ENCODE results near the gene VASH2.

The VASH2 gene

GRCh38 chr1:212930986-212931678 lies 19.2 kb upstream of the VASH2 start:
- no peak for DNase-seq

GRCh38 chr1:212933815-212934471 lies 16.4 kb upstream of the VASH2 start:
- DNase-seq, result no peak

- no peak for DNase-seq
These were observed 14.9 kb upstream of the VASH2 start for GRCh38 chr1:212935387-212935981.

- DNase-seq, result no peak
These were observed 13.3 kb upstream of the VASH2 start for GRCh38 chr1:212937034-212937433.

- DNase-seq, result no peak
These were observed 11.5 kb upstream of the VASH2 start for GRCh38 chr1:212938846-212939245.

GRCh38 chr1:212941452-212941851 lies 8.9 kb upstream of the VASH2 start:
- no peak for DNase-seq

- no peak for DNase-seq
These were observed 7.5 kb upstream of the VASH2 start for GRCh38 chr1:212942679-212943392.

GRCh38 chr1:212943393-212943710 lies 7.0 kb upstream of the VASH2 start:
- DNase-seq, result no peak

GRCh38 chr1:212944229-212944901 lies 6.0 kb upstream of the VASH2 start:
- DNase-seq, result no peak

GRCh38 chr1:212945056-212945455 lies 5.3 kb upstream of the VASH2 start:
- DNase-seq, result no peak

GRCh38 chr1:212945463-212946160 lies 4.7 kb upstream of the VASH2 start:
- DNase-seq, result no peak

- DNase-seq, result no peak
These were observed 3.5 kb upstream of the VASH2 start for GRCh38 chr1:212946872-212947271.

GRCh38 chr1:212949771-212950170 lies 570 bp upstream of the VASH2 start:
- no peak for DNase-seq

GRCh38 chr1:212951126-212951946 lies 995 bp downstream of the VASH2 start:
- no peak for DNase-seq

GRCh38 chr1:212951947-212952640 lies 1.8 kb downstream of the VASH2 start:
- DNase-seq, result no peak

GRCh38 chr1:212952641-212952976 lies 2.3 kb downstream of the VASH2 start:
- no peak for DNase-seq

- no peak for DNase-seq
These were observed 3.0 kb downstream of the VASH2 start for GRCh38 chr1:212953321-212953720.

- DNase-seq, result no peak
These were observed 4.2 kb downstream of the VASH2 start for GRCh38 chr1:212954514-212954913.

- no peak for DNase-seq
These were observed 4.8 kb downstream of the VASH2 start for GRCh38 chr1:212955098-212955497.

GRCh38 chr1:212955961-212956620 lies 5.8 kb downstream of the VASH2 start:
- DNase-seq, result no peak

- no peak for DNase-seq
These were observed 7.2 kb downstream of the VASH2 start for GRCh38 chr1:212957546-212957945.

Data from activated naive CD4-positive, alpha-beta T cell treated with Interleukin-2 at 50 U/mL for 16 hours (primary cell).